ENCODE measurements around the gene EAF2.
"Not testable (repeated sequence)": the region's sequence is repeated elsewhere in the genome, so short reads cannot be mapped to it uniquely, and the experiment has no call there.

The EAF2 gene

DNA sequence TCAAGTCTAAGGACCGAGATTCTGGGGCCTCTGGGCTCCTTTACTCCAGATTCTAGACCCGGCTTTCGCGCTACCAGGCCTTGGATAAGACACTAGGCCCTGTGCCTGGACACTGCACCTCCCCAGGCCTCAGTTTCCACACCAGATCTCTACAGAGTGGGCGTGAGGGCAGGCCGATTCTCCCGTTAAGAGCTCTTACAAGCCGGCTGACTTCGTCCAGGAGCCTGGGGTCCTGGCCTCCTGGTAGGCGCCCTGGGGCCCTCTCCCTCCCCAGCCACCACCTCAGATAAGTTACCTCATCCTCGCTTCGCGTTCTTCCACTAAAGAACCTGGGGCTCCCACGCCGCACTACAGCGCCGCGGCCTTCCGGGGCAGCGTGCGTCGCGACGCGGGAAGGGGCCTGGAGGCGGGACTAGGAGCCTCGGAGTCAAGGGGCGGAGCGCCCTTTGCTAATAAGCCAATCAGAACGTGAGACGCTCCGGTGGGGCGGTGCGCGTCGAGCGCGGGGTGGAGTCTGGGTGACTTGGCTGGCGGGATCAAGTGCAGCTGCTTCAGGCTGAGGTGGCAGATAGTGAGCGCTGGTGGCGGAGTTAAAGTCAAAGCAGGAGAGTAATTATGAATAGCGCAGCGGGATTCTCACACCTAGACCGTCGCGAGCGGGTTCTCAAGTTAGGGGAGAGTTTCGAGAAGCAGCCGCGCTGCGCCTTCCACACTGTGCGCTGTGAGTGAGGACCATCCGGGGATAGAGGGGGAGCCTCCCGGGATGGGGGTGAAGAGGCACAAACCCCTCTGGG, at the start of gene EAF2, which contains the start of gene IQCB1:
Gene EAF2 (plus strand): TSS at position 539 of the 794 bp plus-strand sequence. CDS start 77 bp downstream, at position 616.
Gene IQCB1 (minus strand): TSS at position 390 of the 794 bp plus-strand sequence. CDS start 6,100 bp downstream, outside the sequence.
- DNase-seq (ENCODE audit: low read depth, low spot score) = peak; percentile 90

DNA sequence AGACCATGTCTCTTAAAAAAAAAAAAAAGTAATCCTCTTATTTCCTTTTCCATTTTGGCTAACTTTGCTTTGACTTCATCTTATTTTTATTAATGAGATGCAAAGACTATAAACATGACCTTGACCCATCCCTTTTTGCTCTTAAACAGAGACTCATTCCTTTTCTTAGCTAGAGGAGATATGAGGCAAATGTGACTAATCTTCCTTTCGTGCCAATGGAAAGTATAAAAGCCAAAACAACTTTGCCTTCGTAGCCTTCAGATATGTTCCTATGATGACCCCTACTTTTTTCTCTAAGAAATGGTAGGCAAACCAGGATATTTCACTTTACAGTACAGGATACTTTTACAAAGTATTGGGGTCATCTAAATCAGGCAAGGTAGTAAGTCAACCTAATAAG, 48.5 kb upstream of the EAF2 start:
- DNase-seq (ENCODE audit: low read depth, low spot score) = no peak

DNA sequence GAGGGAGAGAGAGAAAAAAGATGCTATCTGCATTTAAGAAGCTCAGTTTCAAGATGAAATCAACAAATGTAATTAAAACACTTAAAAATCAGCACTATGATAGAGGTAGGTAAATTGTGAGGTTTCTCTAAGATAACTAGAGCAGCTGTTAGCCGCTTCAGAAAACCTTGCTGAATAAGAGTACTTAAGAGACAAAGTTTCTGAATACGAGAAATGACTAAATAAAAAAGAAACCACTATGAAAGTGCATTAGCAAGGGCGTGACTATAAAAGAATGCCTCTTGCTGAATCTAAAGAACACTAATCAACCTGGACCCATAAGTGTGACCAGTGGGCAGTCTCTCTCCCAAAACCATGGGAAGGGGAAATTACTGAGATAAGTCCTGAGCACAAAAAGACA, 41.9 kb upstream of the EAF2 start:
- DNase-seq (ENCODE audit: low read depth, low spot score) = no peak

DNA sequence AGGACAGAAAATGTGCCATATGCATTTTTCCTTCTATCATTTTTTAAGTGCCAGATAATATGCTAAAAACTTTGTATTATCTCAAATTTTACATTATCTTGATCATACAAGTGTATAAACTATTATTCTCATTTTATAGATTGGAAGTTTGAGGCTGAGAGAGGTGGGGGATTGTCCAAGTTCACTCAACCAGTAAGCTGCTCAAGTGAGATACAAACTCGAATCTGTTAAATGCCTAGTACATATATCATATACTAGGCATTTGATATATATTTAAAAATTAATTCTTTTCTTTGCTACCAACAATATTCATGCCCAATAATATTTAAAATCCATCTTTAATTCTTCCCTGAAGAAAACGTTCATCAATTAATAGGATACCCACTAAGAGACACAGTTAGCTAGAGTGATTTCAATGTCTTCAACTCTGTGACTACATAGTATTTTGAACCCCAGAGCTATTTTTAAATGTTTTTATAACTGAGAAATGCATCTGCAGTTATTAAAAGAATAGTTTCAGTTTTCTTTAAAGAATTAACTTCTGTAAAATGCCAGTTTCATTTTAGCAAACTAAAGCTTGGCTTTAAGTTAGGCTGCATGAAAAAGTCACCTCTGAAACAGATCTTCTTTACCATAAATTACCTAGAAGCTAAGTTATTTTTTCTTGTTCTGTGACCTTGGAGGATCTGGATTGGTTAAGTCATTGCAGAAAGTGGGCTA, 40.6 kb upstream of the EAF2 start:
- no peak for DNase-seq (ENCODE audit: low read depth, low spot score)

DNA sequence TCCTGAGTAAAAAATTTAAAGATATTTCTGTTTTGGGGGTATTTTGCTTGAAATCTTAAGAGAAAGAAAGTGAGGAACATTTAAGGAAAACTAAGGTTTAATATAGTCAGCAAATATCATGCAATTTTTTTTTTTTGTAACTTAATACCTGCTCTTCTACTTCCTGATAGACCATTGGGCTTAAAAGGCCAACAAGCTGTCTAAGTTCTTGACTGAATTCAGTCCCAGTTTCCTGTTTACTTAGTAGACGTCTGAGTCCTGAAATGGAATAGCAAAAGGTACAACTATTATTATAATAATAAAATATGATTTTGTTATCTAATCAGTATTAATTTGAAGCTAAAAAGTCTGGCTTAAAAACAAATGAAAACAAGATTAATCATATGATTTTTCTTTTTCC, 38.0 kb upstream of the EAF2 start:
- DNase-seq (ENCODE audit: low read depth, low spot score) = no peak

DNA sequence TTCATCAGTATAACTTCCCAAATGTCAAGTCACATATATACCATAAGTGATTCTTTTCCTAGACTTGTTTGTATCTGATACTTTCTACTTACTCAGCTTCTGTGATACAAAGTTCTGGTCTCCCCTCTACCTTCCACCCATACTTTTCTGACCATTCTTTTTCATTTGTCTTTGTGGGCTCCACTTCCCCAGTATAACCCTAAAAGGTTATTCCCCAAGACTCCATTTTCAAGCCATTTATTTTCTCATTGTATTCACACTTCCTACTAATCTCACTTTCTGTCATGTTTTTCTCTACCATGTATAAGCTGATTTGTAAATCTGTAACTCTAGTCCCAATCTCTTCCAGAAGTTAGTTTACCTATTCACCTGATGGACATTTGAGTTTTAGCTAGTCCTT, 34.1 kb upstream of the EAF2 start:
- DNase-seq (ENCODE audit: low read depth, low spot score) = no peak

- no peak for DNase-seq (ENCODE audit: low read depth, low spot score)
These were observed 31.2 kb upstream of the EAF2 start for GRCh38 chr3:121803771-121804320.

GRCh38 chr3:121809249-121809648, 25.8 kb upstream of the EAF2 start:
- DNase-seq (ENCODE audit: low read depth, low spot score) = no peak

DNA sequence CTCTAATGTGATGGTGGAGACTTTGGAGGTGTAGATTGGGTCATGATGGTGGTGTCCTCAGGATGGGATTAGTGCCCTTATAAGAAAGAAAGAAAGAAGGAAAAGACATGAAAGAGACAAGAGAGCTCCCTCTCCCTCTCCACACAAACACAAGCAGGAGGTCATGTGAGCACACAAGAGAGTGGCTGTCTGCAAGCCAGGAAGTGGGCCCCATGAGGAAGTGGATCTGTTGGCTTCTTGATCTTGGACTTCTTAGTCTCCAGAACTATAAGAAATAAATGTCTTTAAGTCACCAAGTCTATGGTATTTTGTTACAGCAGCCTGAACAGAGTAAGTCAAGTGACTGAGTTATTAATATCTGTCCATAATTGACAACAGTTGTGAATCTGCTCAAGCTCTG, 17.3 kb upstream of the EAF2 start:
- DNase-seq (ENCODE audit: low read depth, low spot score) = no peak

GRCh38 chr3:121818578-121818977, 16.4 kb upstream of the EAF2 start:
- no peak for DNase-seq (ENCODE audit: low read depth, low spot score)

DNA sequence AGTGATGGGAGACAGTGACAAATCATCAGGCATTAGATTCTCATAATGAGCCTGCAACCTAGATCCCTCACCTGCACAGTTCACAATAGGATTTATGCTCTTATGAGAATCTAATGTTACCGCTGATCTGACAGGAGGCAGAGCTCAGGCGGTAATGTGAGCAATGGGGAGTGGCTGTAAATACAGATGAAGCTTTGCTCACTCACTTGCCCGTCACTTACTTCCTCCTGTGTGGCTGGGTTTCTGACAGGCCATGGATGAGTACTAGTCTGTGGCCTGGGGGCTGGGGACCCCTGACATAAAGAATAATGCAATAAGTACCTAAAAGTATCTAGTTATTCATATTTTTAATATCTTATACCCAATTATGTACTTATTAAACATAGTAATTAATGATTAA, 15.8 kb upstream of the EAF2 start:
- no peak for DNase-seq (ENCODE audit: low read depth, low spot score)

- no peak for DNase-seq (ENCODE audit: low read depth, low spot score)
These were observed 13.4 kb upstream of the EAF2 start for GRCh38 chr3:121821421-121822199.

DNA sequence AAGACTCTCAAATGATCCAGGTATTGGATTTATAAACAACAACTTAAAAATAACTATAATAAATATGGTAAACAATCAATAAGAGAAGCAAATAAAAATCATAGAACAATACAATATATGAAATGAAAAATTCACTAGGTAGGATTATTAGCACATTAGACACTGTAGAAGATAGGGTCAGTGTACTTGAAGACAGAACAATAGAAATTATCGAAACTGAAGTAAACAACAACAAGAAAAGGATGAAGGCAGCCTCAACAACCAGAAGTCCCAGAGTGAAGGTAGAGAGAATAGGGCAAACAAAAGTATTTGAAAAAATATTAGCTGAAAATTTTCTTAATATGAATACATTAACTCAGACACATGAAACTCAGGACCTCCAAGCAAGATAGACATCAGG, 12.0 kb upstream of the EAF2 start:
- no peak for DNase-seq (ENCODE audit: low read depth, low spot score)

- no peak for DNase-seq (ENCODE audit: low read depth, low spot score)
These were observed 795 bp upstream of the EAF2 start for GRCh38 chr3:121834157-121834670.

GRCh38 chr3:121835465-121835801, 424 bp downstream of the EAF2 start:
- no peak for DNase-seq (ENCODE audit: low read depth, low spot score)

DNA sequence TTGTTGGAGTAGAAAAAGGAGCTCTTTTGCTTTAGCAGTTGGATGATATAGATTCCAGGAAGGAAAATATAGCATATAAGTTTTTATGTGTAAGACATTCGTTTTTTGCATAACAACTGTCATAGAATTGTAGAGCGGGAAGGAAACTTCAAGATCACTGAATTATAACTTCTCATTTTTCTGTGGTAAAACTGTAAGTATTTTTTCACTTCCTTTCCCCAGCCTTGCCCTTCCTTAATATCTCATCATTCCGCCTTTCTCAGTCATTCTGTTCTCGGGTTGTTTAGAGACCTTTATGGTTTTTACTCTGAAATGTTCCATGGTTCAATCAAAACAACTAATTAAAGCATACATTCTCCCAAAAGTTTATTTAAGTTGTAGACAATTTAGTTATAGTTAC, 1.1 kb downstream of the EAF2 start:
- DNase-seq (ENCODE audit: low read depth, low spot score) = no peak

GRCh38 chr3:121836481-121836880, 1.5 kb downstream of the EAF2 start:
- no peak for DNase-seq (ENCODE audit: low read depth, low spot score)

DNA sequence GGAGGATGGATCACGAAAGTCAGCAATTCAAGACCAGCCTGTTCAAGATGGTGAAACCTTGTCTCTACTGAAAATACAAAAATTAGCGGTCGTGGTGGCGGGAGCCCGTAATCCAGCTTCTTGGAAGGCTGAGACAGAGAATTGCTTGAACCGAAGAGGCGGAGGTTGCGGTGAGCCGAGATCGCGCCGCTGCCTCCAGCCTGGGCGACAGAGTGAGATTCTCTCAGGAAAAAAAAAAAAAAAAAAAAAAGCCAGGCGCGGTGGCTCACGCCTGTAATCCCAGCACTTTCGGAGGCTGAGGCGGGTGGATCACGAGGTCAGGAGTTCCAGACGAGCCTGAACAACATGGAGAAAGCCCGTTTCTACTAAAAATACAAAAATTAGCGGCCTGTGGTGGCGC, 5.0 kb downstream of the EAF2 start:
- DNase-seq (ENCODE audit: low read depth, low spot score) = no peak

DNA sequence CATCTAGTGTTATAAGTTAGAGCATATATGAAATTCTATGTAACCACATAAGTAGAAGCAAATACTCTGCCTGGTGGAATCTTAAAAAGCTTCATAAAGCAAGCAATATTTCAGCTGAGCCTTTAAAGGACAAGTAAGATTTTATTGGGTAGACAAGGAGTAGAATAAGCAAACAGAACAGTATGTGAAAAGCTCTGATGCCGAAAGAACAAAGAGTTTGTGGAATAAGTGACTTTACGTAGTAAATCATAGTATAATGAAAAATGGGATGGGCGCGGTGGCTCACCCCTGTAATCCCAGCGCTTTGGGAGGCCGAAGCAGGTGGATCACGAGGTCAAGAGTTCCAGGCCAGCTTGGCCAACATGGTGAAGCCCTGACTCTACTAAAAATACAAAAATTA, 9.9 kb downstream of the EAF2 start:
- no peak for DNase-seq (ENCODE audit: low read depth, low spot score)

DNA sequence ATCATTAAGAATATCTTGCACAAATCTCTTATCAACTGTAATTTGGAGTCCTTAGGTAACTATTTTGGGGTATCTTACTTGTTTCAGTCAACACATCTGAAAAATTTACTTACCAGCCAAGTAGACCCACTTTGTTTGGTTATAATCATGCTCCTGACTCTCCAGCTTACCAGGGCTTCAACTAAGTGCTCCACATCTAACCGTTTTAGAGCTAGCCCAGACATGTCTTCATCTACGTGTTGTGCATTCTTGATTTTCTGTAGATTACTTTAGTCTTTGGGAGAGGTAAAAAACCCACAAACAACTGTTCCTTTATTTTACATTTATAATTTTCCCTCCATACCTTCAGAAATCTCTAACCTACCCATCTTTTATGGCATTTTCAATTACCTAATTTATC, 17.2 kb downstream of the EAF2 start:
- DNase-seq (ENCODE audit: low read depth, low spot score) = no peak

DNA sequence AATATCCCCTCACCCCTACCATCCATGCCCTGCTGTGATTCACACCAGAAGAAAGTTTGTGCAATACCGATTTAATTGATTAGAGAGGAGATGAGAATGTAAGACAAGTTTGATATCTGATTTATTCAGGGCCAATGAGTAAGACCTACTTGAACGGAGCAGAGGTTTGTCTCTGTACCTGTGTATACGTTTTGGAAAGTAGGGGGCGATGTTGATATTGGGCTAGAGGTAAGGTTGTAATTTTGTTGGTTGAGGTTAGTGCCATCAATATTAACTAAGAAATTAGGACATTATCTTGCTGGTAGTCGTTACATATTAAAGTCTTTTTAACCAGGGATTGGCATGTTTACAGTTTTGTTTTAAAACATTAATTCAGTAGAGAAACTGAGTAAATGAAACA, 20.5 kb downstream of the EAF2 start:
- no peak for DNase-seq (ENCODE audit: low read depth, low spot score)

DNA sequence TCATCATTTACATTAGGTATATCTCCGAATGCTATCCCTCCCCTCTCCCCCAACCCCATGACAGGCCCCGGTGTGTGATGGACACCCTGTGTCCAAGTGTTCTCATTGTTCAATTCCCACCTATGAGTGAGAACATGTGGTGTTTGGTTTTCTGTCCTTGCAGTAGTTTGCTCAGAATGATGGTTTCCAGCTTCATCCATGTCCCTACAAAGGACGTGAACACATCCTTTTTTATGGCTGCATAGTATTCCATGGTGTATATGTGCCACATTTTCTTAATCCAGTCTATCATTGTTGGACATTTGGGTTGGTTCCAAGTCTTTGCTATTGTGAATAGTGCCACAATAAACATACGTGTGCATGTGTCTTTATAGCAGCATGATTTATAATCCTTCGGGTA, 22.8 kb downstream of the EAF2 start:
- DNase-seq (ENCODE audit: low read depth, low spot score) = not testable (repeated sequence)

Data from activated CD4-positive, CD25-positive, alpha-beta regulatory T cell treated with anti-CD3 and anti-CD28 coated beads, Interleukin-2, amount 50 U/mL, for 16 hours (primary cell).